Nephron progenitor cell (in vitro differentiated cells): ENCODE results near the gene PRG2.

ENCODE experiments used
- DNase-seq: peaks from one replicate; pipeline ENCODE4 v3.0.0; 2021
- H3K27ac Mint-ChIP-seq: 2 replicates; pipeline ENCODE4 v1.8.0; 2021; ENCODE audit warnings: mild to moderate bottlenecking, moderate library complexity, mixed read lengths
- H3K27me3 Mint-ChIP-seq: 2 replicates; pipeline ENCODE4 v1.8.0; 2021; ENCODE audit warnings: mild to moderate bottlenecking, low read depth, mixed read lengths; ENCODE audit not compliant: poor library complexity
- H3K36me3 Mint-ChIP-seq: 2 replicates; pipeline ENCODE4 v1.8.0; 2021; ENCODE audit warnings: low read depth, mixed read lengths
- H3K4me1 Mint-ChIP-seq: 2 replicates; pipeline ENCODE4 v1.8.0; 2021; ENCODE audit warnings: mixed read lengths
- H3K4me3 Mint-ChIP-seq: 2 replicates; pipeline ENCODE4 v1.8.0; 2021; ENCODE audit warnings: mild to moderate bottlenecking, moderate library complexity, mixed read lengths
- H3K9me3 Mint-ChIP-seq: 2 replicates; pipeline ENCODE4 v1.8.0; 2021; ENCODE audit warnings: mild to moderate bottlenecking, moderate library complexity, mixed read lengths
- CTCF ChIP-seq: fragments of 200-600 bp; sonication (generic); IDR thresholded peaks from 2 replicates; pipeline ENCODE4 v1.5.0; 2021; ENCODE audit warnings: antibody characterized with exemption

The PRG2 gene

GRCh38 chr11:57426929-57427726 is 36.7 kb upstream of the PRG2 start, which contains the start of gene SLC43A3:
TSS of gene SLC43A3 (minus strand) at chr11:57427121. CDS start at chr11:57426172, 949 bp downstream.
- Mint-ChIP-seq H3K36me3 (peaks cover 16% of the 10 kb centered on the region), H3K9me3 (no peaks in the 10 kb centered on the region), H3K27me3 (peaks cover 45% of the 10 kb centered on the region), H3K4me1 (peaks cover 34% of the 10 kb centered on the region), H3K27ac (no peak within 1 kb of the TSS), H3K4me3 (peak within 1 kb of the TSS; percentile 80)
- no peak for TF ChIP-seq CTCF
- DNase-seq: peak; percentile 73

GRCh38 chr11:57426439-57426928 is 36.0 kb upstream of the PRG2 start:
- peaks cover 16% of the 10 kb centered on the region for H3K36me3 Mint-ChIP-seq

GRCh38 chr11:57425565-57426438 is 35.4 kb upstream of the PRG2 start:
- DNase-seq: no peak

More at GRCh38 chr11:57426439-57426928, 36.0 kb upstream of the PRG2 start:
- H3K9me3 Mint-ChIP-seq: no peaks in the 10 kb centered on the region
- H3K4me3 Mint-ChIP-seq: peak overlapping the region; percentile 80
- H3K27ac Mint-ChIP-seq: no peak overlapping the region
- H3K27me3 Mint-ChIP-seq: peaks cover 40% of the 10 kb centered on the region
- H3K4me1 Mint-ChIP-seq: peaks cover 34% of the 10 kb centered on the region
- no peak for DNase-seq
- TF ChIP-seq CTCF: no peak

GRCh38 chr11:57424792-57425564 is 34.5 kb upstream of the PRG2 start:
- Mint-ChIP-seq H3K4me3 (peak overlapping the region; percentile 65), H3K27ac (no peak overlapping the region)
- TF ChIP-seq CTCF: no peak

More at GRCh38 chr11:57425565-57426438, 35.4 kb upstream of the PRG2 start:
- no peak for TF ChIP-seq CTCF
- Mint-ChIP-seq H3K4me3 (peak overlapping the region; percentile 80), H3K4me1 (peaks cover 34% of the 10 kb centered on the region), H3K27ac (no peak overlapping the region), H3K27me3 (peaks cover 40% of the 10 kb centered on the region), H3K9me3 (no peaks in the 10 kb centered on the region), H3K36me3 (peaks cover 16% of the 10 kb centered on the region)

GRCh38 chr11:57424137-57424791 is 33.8 kb upstream of the PRG2 start:
- Mint-ChIP-seq H3K27ac (no peak overlapping the region), H3K36me3 (peaks cover 17% of the 10 kb centered on the region), H3K27me3 (peaks cover 27% of the 10 kb centered on the region), H3K9me3 (no peaks in the 10 kb centered on the region), H3K4me3 (no peak overlapping the region), H3K4me1 (peaks cover 34% of the 10 kb centered on the region)
- TF ChIP-seq CTCF: no peak
- no peak for DNase-seq

More at GRCh38 chr11:57424792-57425564, 34.5 kb upstream of the PRG2 start:
- H3K36me3 Mint-ChIP-seq: peaks cover 16% of the 10 kb centered on the region
- H3K9me3 Mint-ChIP-seq: no peaks in the 10 kb centered on the region
- peaks cover 34% of the 10 kb centered on the region for H3K27me3 Mint-ChIP-seq
- H3K4me1 Mint-ChIP-seq: peaks cover 34% of the 10 kb centered on the region
- DNase-seq: no peak
